Measurements from ENCODE around the gene WFDC12. TPM values are rescaled to one million over a fixed set of nuclear protein-coding genes. Genes with fewer than 3 reads are reported as not detected.

WFDC12 gene
- total RNA-seq, 1 donor from 2014 or later = not detected

- Mint-ChIP-seq H3K27me3 (ENCODE audit: unreplicated experiment) (peaks cover 3% of the 10 kb centered on the region), H3K4me3 (ENCODE audit: unreplicated experiment) (no peak overlapping the region), H3K4me1 (ENCODE audit: low read depth, unreplicated experiment) (peaks cover 7% of the 10 kb centered on the region), H3K9me3 (ENCODE audit: unreplicated experiment) (no peaks in the 10 kb centered on the region), H3K36me3 (ENCODE audit: unreplicated experiment) (no peaks in the 10 kb centered on the region), H3K27ac (ENCODE audit: unreplicated experiment) (no peak overlapping the region)
- TF ChIP-seq CTCF (IDR thresholded peaks at IDR 0.05; ENCODE audit: partially characterized antibody, unreplicated experiment) = no peak
- DNase-seq = no peak
Observed at GRCh38 chr20:45092898-45093297, 31.4 kb downstream of the WFDC12 start.

- Mint-ChIP-seq H3K4me3 (ENCODE audit: unreplicated experiment) (peak overlapping the region; percentile 17), H3K4me1 (ENCODE audit: low read depth, unreplicated experiment) (peaks cover 7% of the 10 kb centered on the region), H3K27me3 (ENCODE audit: unreplicated experiment) (no peaks in the 10 kb centered on the region), H3K36me3 (ENCODE audit: unreplicated experiment) (no peaks in the 10 kb centered on the region), H3K9me3 (ENCODE audit: unreplicated experiment) (no peaks in the 10 kb centered on the region), H3K27ac (ENCODE audit: unreplicated experiment) (peak overlapping the region; percentile 36)
- DNase-seq = no peak
- no peak for TF ChIP-seq CTCF (IDR thresholded peaks at IDR 0.05; ENCODE audit: partially characterized antibody, unreplicated experiment)
Observed at GRCh38 chr20:45091366-45091765, 32.9 kb downstream of the WFDC12 start.

GRCh38 chr20:45090481-45090880 is 33.8 kb downstream of the WFDC12 start:
- Mint-ChIP-seq H3K27ac (ENCODE audit: unreplicated experiment) (no peak overlapping the region), H3K4me3 (ENCODE audit: unreplicated experiment) (no peak overlapping the region)

GRCh38 chr20:45088247-45088646 is 36.0 kb downstream of the WFDC12 start:
- TF ChIP-seq CTCF (IDR thresholded peaks at IDR 0.05; ENCODE audit: partially characterized antibody, unreplicated experiment) = no peak
- Mint-ChIP-seq H3K27me3 (ENCODE audit: unreplicated experiment) (no peaks in the 10 kb centered on the region), H3K27ac (ENCODE audit: unreplicated experiment) (no peak overlapping the region), H3K4me1 (ENCODE audit: low read depth, unreplicated experiment) (peaks cover 7% of the 10 kb centered on the region), H3K9me3 (ENCODE audit: unreplicated experiment) (no peaks in the 10 kb centered on the region), H3K4me3 (ENCODE audit: unreplicated experiment) (no peak overlapping the region), H3K36me3 (ENCODE audit: unreplicated experiment) (no peaks in the 10 kb centered on the region)
- no peak for DNase-seq

More at GRCh38 chr20:45090481-45090880, 33.8 kb downstream of the WFDC12 start:
- H3K36me3 Mint-ChIP-seq (ENCODE audit: unreplicated experiment) = no peaks in the 10 kb centered on the region
- DNase-seq = no peak
- TF ChIP-seq CTCF (IDR thresholded peaks at IDR 0.05; ENCODE audit: partially characterized antibody, unreplicated experiment) = no peak
- H3K4me1 Mint-ChIP-seq (ENCODE audit: low read depth, unreplicated experiment) = peaks cover 7% of the 10 kb centered on the region
- H3K27me3 Mint-ChIP-seq (ENCODE audit: unreplicated experiment) = no peaks in the 10 kb centered on the region
- H3K9me3 Mint-ChIP-seq (ENCODE audit: unreplicated experiment) = no peaks in the 10 kb centered on the region

- Mint-ChIP-seq H3K27ac (ENCODE audit: unreplicated experiment) (no peak overlapping the region), H3K27me3 (ENCODE audit: unreplicated experiment) (no peaks in the 10 kb centered on the region), H3K4me1 (ENCODE audit: low read depth, unreplicated experiment) (peaks cover 7% of the 10 kb centered on the region), H3K36me3 (ENCODE audit: unreplicated experiment) (no peaks in the 10 kb centered on the region), H3K4me3 (ENCODE audit: unreplicated experiment) (no peak overlapping the region), H3K9me3 (ENCODE audit: unreplicated experiment) (no peaks in the 10 kb centered on the region)
- no peak for TF ChIP-seq CTCF (IDR thresholded peaks at IDR 0.05; ENCODE audit: partially characterized antibody, unreplicated experiment)
- no peak for DNase-seq
Observed at GRCh38 chr20:45087814-45088213, 36.5 kb downstream of the WFDC12 start.

Measured in glutamatergic neuron (in vitro differentiated cells).